Measurements from ENCODE around the gene MAPK8IP3.

MAPK8IP3 gene

GRCh38 chr16:1808691-1809090 is 102.7 kb downstream of the MAPK8IP3 start:
- H3K4me1 ChIP-seq (ENCODE audit: control insufficient read depth, low read length) = no peaks in the 10 kb centered on the region
- no peak overlapping the region for H3K4me3 ChIP-seq (ENCODE audit: low read length)
- no peak overlapping the region for H3K4me2 ChIP-seq (ENCODE audit: low read length)
- no peaks in the 10 kb centered on the region for H3K36me3 ChIP-seq (ENCODE audit: control insufficient read depth, low read length)
- no peaks in the 10 kb centered on the region for H4K20me1 ChIP-seq (ENCODE audit: control insufficient read depth, insufficient read depth, low read depth, low read length)
- TF ChIP-seq EZH2phosphoT487 (IDR thresholded peaks at IDR 0.05; ENCODE audit: borderline replicate concordance, low read length) (no peak), CTCF (IDR thresholded peaks at IDR 0.05; ENCODE audit: low read depth, low read length, poor library complexity, severe bottlenecking) (no peak)
- no peaks in the 10 kb centered on the region for H3F3A ChIP-seq (ENCODE audit: control insufficient read depth, insufficient read depth)
- H3K9me3 ChIP-seq (ENCODE audit: control insufficient read depth, insufficient read depth, low read length) = no peaks in the 10 kb centered on the region
- no peak overlapping the region for H3K27ac ChIP-seq (ENCODE audit: low read depth, low read length)
- no peaks in the 10 kb centered on the region for H3K79me2 ChIP-seq (ENCODE audit: control insufficient read depth, low read length)
- no peaks in the 10 kb centered on the region for H3K9me2 ChIP-seq (replicated peaks; ENCODE audit: control insufficient read depth, low read length)
- no peaks in the 10 kb centered on the region for H3K27me3 ChIP-seq (ENCODE audit: control insufficient read depth, low read length)

DNA sequence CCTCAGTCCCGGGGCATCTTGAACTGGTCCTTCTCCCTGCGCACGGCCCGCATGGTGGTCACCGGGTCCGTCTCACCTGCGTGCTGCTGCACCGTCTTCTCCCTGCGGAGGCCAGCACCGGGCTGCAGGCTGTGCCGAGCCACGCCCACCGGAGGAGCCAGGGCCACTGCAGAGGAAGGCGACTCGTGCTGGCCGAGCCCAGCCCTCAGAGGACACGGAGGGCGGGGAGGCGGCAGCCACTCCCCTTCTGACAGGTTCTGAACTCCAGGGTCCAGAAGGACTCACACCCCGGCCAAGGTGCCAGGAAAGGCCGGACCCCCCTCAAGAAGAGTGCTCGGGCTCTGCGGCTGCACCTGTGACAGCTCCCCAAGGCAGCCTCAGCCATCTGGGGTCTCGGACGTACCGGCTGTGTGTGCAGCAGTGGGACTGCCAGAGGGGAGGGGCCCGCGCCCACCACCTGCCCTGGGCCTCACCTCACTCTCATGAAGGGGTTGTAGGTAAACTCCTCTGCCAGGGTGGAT is 103.3 kb downstream of the MAPK8IP3 start:
- H3K9me3 ChIP-seq (ENCODE audit: control insufficient read depth, insufficient read depth, low read length) = no peaks in the 10 kb centered on the region
- TF ChIP-seq CTCF (IDR thresholded peaks at IDR 0.05; ENCODE audit: low read depth, low read length, poor library complexity, severe bottlenecking) = no peak
- TF ChIP-seq EZH2phosphoT487 (IDR thresholded peaks at IDR 0.05; ENCODE audit: borderline replicate concordance, low read length) = no peak
- H3K4me1 ChIP-seq (ENCODE audit: control insufficient read depth, low read length) = no peaks in the 10 kb centered on the region
- no peaks in the 10 kb centered on the region for H3K79me2 ChIP-seq (ENCODE audit: control insufficient read depth, low read length)
- no peak overlapping the region for H3K27ac ChIP-seq (ENCODE audit: low read depth, low read length)
- no peaks in the 10 kb centered on the region for H3K36me3 ChIP-seq (ENCODE audit: control insufficient read depth, low read length)
- no peaks in the 10 kb centered on the region for H4K20me1 ChIP-seq (ENCODE audit: control insufficient read depth, insufficient read depth, low read depth, low read length)
- no peaks in the 10 kb centered on the region for H3K27me3 ChIP-seq (ENCODE audit: control insufficient read depth, low read length)
- H3K9me2 ChIP-seq (replicated peaks; ENCODE audit: control insufficient read depth, low read length) = no peaks in the 10 kb centered on the region
- no peaks in the 10 kb centered on the region for H3F3A ChIP-seq (ENCODE audit: control insufficient read depth, insufficient read depth)
- no peak overlapping the region for H3K4me2 ChIP-seq (ENCODE audit: low read length)
- H3K4me3 ChIP-seq (ENCODE audit: low read length) = no peak overlapping the region

DNA sequence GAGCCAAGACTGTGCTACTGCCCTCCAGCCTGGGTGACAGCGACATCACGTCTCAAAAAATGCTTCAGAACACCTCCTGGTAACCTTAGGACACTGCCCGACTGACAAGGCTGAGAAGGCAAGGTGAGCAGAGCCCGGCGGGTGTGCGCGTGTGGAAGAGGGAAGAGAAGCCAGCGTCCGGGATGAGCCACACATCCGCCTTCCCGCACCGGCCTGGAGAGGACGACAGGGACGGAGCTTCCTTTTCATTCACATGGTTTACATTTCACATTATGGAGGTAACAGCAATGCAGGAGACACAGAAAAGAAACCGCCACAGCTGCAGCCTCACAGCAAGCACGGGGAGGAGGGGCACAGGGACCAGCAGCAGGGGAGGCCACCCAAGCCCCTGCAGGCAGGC is 104.1 kb downstream of the MAPK8IP3 start:
- Histone ChIP-seq H3K79me2 (ENCODE audit: control insufficient read depth, low read length) (no peaks in the 10 kb centered on the region), H3K9me2 (replicated peaks; ENCODE audit: control insufficient read depth, low read length) (no peaks in the 10 kb centered on the region), H3K27ac (ENCODE audit: low read depth, low read length) (no peak overlapping the region), H3F3A (ENCODE audit: control insufficient read depth, insufficient read depth) (no peaks in the 10 kb centered on the region), H3K4me1 (ENCODE audit: control insufficient read depth, low read length) (no peaks in the 10 kb centered on the region), H3K27me3 (ENCODE audit: control insufficient read depth, low read length) (no peaks in the 10 kb centered on the region), H3K4me2 (ENCODE audit: low read length) (no peak overlapping the region), H3K36me3 (ENCODE audit: control insufficient read depth, low read length) (no peaks in the 10 kb centered on the region), H3K9me3 (ENCODE audit: control insufficient read depth, insufficient read depth, low read length) (no peaks in the 10 kb centered on the region), H3K4me3 (ENCODE audit: low read length) (no peak overlapping the region), H4K20me1 (ENCODE audit: control insufficient read depth, insufficient read depth, low read depth, low read length) (no peaks in the 10 kb centered on the region)
- TF ChIP-seq CTCF (IDR thresholded peaks at IDR 0.05; ENCODE audit: low read depth, low read length, poor library complexity, severe bottlenecking) = no peak
- TF ChIP-seq EZH2phosphoT487 (IDR thresholded peaks at IDR 0.05; ENCODE audit: borderline replicate concordance, low read length) = no peak

Measured in DOHH2 (cell line).